Progenitor cell of endocrine pancreas (in vitro differentiated cells): ENCODE data around the gene TRIAP1. TPM values are rescaled to one million over a fixed set of nuclear protein-coding genes. Genes with fewer than 3 reads are reported as not detected.
A peak's percentile ranks its signal among the peaks of the same experiment; 100 is the strongest.

ENCODE experiments used
- DNase-seq: peaks from one replicate; pipeline ENCODE4 v3.0.0; 2021; ENCODE audit warnings: low spot score; ENCODE audit not compliant: unreplicated experiment
- H3K27ac Mint-ChIP-seq: 2 replicates; pipeline ENCODE4 v1.8.0; 2021; ENCODE audit warnings: mild to moderate bottlenecking, moderate library complexity, mixed read lengths
- H3K27me3 Mint-ChIP-seq: 2 replicates; pipeline ENCODE4 v1.8.0; 2021; ENCODE audit warnings: mixed read lengths
- H3K36me3 Mint-ChIP-seq: 2 replicates; pipeline ENCODE4 v1.8.0; 2022; ENCODE audit warnings: mixed read lengths; ENCODE audit not compliant: insufficient read depth
- H3K4me1 Mint-ChIP-seq: 2 replicates; pipeline ENCODE4 v1.8.0; 2021; ENCODE audit warnings: low read depth, mixed read lengths
- H3K4me3 Mint-ChIP-seq: 2 replicates; pipeline ENCODE4 v1.8.0; 2021; ENCODE audit warnings: low read depth, mild to moderate bottlenecking, moderate library complexity, mixed read lengths
- H3K9me3 Mint-ChIP-seq: 2 replicates; pipeline ENCODE4 v1.8.0; 2021; ENCODE audit warnings: low read depth, mixed read lengths
- total RNA-seq: library from RNA; stranded (reverse); gene quantifications from 2 replicates; pipeline ENCODE4 v1.2.1, GENCODE V29; 2021
- TF ChIP-seq, protein P1 (sequence below): fragments of 200-600 bp; sonication (generic); IDR thresholded peaks from one replicate; pipeline ENCODE4 v1.5.0; 2021; ENCODE audit warnings: antibody characterized with exemption, mild to moderate bottlenecking; ENCODE audit not compliant: unreplicated experiment

Gene TRIAP1
- total RNA-seq, 1 donor from 2014 or later: 32.4 TPM

DNA sequence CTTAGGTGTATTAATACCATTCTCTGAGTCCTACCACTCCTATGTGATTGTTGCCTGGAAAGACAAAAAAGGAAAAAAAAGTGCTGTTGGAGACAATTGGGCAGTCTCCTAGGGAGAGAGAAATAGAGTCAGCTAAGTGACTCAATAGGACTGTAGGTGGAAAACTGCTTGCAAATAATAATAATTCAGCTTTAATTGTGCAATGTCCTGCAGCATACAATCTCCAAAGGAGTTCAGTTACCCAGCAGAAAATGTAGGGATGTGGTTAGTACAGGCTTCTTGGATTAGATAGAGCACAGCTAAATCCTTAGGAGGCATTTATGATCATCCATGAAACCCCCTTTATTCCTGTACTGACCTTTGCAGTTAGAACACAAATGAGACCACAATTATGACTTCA lies 26.3 kb upstream of the TRIAP1 start:
- Mint-ChIP-seq H3K4me1 (peaks cover 8% of the 10 kb centered on the region), H3K4me3 (no peak overlapping the region), H3K9me3 (no peaks in the 10 kb centered on the region), H3K36me3 (peaks cover 4% of the 10 kb centered on the region), H3K27ac (no peak overlapping the region), H3K27me3 (no peaks in the 10 kb centered on the region)
- TF ChIP-seq, protein P1, sequence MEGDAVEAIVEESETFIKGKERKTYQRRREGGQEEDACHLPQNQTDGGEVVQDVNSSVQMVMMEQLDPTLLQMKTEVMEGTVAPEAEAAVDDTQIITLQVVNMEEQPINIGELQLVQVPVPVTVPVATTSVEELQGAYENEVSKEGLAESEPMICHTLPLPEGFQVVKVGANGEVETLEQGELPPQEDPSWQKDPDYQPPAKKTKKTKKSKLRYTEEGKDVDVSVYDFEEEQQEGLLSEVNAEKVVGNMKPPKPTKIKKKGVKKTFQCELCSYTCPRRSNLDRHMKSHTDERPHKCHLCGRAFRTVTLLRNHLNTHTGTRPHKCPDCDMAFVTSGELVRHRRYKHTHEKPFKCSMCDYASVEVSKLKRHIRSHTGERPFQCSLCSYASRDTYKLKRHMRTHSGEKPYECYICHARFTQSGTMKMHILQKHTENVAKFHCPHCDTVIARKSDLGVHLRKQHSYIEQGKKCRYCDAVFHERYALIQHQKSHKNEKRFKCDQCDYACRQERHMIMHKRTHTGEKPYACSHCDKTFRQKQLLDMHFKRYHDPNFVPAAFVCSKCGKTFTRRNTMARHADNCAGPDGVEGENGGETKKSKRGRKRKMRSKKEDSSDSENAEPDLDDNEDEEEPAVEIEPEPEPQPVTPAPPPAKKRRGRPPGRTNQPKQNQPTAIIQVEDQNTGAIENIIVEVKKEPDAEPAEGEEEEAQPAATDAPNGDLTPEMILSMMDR: no peak
- DNase-seq: no peak

DNA sequence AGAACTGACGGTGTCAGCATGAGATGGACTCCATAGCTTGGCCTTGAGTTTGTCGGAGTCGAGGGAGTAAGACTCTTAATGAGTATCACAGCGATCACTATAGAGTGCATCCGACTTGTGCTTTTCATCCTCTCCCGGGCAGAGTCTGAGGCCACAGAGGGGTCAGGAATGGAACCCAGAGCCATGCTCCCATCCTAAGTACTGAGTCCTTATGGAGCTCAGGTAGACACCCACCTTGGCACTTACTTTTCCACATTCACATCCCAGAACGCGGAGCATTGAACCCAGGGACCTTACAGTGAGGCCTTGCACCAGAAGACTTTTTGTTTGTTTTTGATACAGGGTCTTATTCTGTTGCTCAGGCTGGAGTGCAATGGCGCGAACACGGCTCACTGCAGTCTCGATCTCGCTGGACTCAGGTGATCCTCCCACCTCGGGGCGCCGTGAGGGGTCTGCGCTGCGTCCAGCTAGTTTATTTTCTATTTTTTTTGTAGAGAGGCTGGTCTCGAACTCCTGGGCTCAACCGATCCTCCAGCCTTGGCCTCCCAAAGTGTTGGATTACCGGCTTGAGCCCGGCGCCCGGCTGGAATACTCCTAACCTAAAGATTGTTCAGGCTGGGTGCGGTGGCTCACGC lies 24.1 kb upstream of the TRIAP1 start:
- H3K4me3 Mint-ChIP-seq: peak overlapping the region; percentile 87
- TF ChIP-seq, protein P1: no peak
- no peak overlapping the region for H3K27ac Mint-ChIP-seq
- H3K27me3 Mint-ChIP-seq: no peaks in the 10 kb centered on the region
- H3K4me1 Mint-ChIP-seq: peaks cover 19% of the 10 kb centered on the region
- DNase-seq: no peak
- peaks cover 11% of the 10 kb centered on the region for H3K36me3 Mint-ChIP-seq
- no peaks in the 10 kb centered on the region for H3K9me3 Mint-ChIP-seq

DNA sequence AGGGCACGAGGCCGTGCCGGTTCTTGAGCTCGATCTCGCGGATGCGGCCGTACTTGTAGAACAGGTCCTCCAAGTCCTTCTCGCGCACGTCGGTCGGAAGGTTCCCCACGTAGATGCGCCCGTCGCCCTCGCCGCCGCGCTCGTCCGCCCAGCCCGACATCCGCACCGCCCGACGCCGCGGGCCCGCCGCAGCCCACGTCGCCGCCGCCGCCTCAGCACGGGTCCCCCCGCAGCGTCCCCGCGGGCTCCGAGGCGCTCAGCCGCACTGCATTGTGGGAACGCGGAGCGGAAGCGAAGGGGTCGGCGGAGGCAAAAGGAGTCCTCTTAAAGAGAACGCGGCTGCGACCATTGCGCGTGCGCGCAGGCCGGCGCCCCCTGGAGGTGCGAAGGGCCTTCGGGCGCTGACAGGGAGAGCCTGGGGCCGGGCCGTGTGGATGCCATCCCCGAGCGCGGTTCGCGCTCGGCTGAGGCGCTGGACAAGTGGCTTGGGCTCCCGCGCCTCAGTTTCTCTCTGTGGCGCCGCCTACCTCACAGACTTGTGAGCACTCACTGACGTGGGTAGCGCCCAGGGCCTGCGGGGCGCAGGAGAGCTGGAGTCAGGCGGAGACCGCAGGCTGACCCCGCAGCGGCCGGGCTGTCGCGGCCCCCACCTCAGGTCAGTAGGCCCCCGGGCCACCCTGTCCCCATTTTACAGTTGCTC lies 23.4 kb upstream of the TRIAP1 start, which contains the start of gene SRSF9:
SRSF9 (minus strand) TSS at position 299 of the 700 bp plus-strand sequence; CDS start at position 160, 139 bp downstream.
- no peaks in the 10 kb centered on the region for H3K9me3 Mint-ChIP-seq
- DNase-seq: peak; percentile 96
- H3K27ac Mint-ChIP-seq: peak within 1 kb of the TSS; percentile 95
- H3K27me3 Mint-ChIP-seq: no peaks in the 10 kb centered on the region
- H3K4me3 Mint-ChIP-seq: peak within 1 kb of the TSS; percentile 87
- peaks cover 13% of the 10 kb centered on the region for H3K36me3 Mint-ChIP-seq
- TF ChIP-seq, protein P1: peak; percentile 97
- H3K4me1 Mint-ChIP-seq: peaks cover 19% of the 10 kb centered on the region

DNA sequence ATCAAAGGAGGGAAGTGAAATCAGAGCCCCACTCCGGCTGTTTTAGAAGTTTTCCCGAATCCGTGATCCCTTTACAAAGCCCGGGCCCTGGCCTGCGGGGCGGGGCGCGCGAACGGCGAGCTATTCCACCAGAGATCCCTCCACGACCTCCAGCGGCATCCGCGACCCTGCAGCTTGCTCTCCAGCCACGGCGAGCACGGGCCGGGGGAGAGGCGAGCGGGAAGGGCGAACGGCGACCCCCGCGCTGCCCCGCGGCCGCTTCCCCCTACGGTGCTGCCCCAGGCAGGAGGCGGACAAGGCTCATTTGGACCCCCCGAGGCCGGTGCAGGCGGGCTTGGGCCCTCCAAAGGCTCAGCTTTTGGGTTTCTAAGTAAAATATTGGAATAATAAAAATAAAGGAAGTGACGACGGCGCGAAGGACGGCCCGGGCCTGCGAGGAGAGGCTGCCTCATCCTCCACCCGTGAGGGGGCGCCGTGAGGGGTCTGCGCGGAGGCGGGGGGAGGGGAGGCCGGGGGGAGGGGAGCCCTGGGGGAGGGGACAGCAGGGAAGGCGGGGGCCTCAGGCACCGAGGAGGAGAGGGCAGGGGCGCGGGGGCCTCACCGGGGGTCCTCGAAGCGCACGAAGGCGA lies 22.8 kb upstream of the TRIAP1 start:
- Mint-ChIP-seq H3K4me3 (peak overlapping the region; percentile 87), H3K27ac (peak overlapping the region; percentile 95), H3K36me3 (peaks cover 20% of the 10 kb centered on the region), H3K4me1 (peaks cover 19% of the 10 kb centered on the region), H3K27me3 (no peaks in the 10 kb centered on the region), H3K9me3 (no peaks in the 10 kb centered on the region)
- TF ChIP-seq, protein P1: no peak
- DNase-seq: no peak

DNA sequence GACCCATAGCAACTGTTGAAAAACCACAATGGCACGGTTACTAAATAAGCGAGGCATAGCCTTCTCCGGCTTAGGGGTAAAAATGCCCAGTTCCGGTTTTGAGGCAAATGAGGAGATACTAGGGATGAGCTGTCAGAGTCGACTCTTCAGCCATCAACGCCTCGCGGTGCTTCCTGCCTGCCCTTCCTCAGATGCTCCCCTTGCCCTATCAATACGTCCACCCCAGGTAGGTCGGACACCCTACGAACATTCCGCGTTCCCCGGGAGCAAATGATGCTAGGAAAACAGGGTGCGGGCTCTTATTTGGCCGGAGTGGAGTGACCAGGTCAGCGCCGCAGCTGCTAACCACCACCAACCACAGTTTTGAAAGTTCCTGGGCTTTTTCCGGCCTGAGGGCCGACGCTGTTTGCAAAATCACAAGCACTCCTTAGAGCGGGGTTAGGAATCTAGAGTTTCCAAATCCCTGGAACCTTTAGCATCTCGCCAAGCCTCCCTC lies 22.2 kb upstream of the TRIAP1 start:
- H3K36me3 Mint-ChIP-seq: peaks cover 23% of the 10 kb centered on the region
- H3K27me3 Mint-ChIP-seq: no peaks in the 10 kb centered on the region
- peak overlapping the region; percentile 87 for H3K4me3 Mint-ChIP-seq
- peak overlapping the region; percentile 95 for H3K27ac Mint-ChIP-seq
- no peaks in the 10 kb centered on the region for H3K9me3 Mint-ChIP-seq
- TF ChIP-seq, protein P1: no peak
- peak; percentile 24 for DNase-seq
- peaks cover 19% of the 10 kb centered on the region for H3K4me1 Mint-ChIP-seq
